H1 (cell line): ENCODE measurements around the gene GP1BB. TPM values are rescaled to one million over a fixed set of nuclear protein-coding genes. Genes with fewer than 3 reads are reported as not detected.

Experiments
- HDAC2 ChIP-seq, 2 experiments: fragments of 300-600 bp in 1 of 2; sonication (generic) in 1 of 2; IDR thresholded peaks; 2 replicates each; pipeline ENCODE4 v1.6.1; 2011 to 2012; ENCODE audit warnings: low read depth in 2 of 2, low read length in 2 of 2, mild to moderate bottlenecking in 2 of 2, moderate library complexity in 2 of 2, borderline replicate concordance in 1 of 2, inconsistent platforms in 1 of 2
- polyA plus RNA-seq, 7 experiments: library from polyadenylated mRNA; depleted of rRNA in 3 of 7; stranded (reverse) in 5 of 7; unstranded in 2 of 7; fragments of >200 nt in 5 of 7; fragments of 200-250 nt in 2 of 7; gene quantifications; 1 replicate in 5 of 7; 2 replicates in 1 of 7; 4 replicates in 1 of 7; pipeline versions ENCODE4 v1.2.1 to v1.2.3, GENCODE V29; 2011 to 2013; ENCODE audit warnings: missing spikeins in 2 of 7, mixed read lengths in 2 of 7
- total RNA-seq: library from RNA; stranded (reverse); fragmentation: NEBNext Ultra II Directional; extraction: Animal tissue kit (Norgen Biotek cat#: 25700); gene quantifications from 2 replicates; pipeline ENCODE4 v1.2.1, GENCODE V29; 2021

Gene GP1BB
- total and polyA plus RNA-seq, 2 of the 8 experiments (the other 6 are each of a cell fraction or from before 2014, with no cell fraction given), result 0.36 TPM; not detected in 1

DNA sequence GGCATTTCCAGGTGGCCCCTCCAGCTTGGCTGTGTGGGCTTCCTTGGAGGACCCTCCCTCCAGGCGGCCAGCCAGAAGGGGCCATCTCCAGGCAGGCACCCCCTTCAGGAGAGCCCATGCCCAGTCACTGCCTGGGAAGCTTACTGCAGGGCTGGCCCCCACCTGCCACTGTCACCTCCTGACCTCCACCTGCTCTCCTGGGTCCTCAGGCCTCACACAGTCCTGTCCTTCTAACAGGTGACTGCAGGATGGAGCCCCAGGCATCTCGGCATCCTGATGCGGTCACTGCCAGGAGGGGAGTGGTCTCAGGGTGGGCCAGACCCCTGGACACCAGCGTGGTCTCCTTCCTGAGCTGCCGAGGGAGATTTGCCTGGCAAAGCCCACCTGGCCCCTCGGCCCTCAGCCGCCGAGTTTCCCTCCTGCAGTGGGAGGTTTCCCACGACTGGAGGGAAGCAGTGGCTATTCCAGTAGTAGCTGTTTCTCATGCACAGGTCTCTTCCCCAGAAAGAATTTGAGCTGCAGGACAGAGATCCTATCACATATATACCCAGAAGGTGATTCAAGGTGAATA is 50.2 kb downstream of the GP1BB start (continued):
- no peak for TF ChIP-seq HDAC2 (IDR thresholded peaks at IDR 0.05; ENCODE audit: borderline replicate concordance in 1 of 2, low read depth in 2 of 2, low read length in 2 of 2)
- TF ChIP-seq, all 59 proteins: peak for 0

Other genes starting within 250 kb of the GP1BB start
- 67.5 and 74.6 TPM in 2 replicates for gene UFD1, start 244.3 kb upstream of the GP1BB start, total RNA-seq
- 84.6 and 116 TPM in 2 replicates for gene UFD1, start 244.3 kb upstream of the GP1BB start, polyA plus RNA-seq (2011; rRNA removed)
- gene CDC45, start 243.6 kb upstream of the GP1BB start, total RNA-seq, result 31.9 and 32.6 TPM in 2 replicates
- 37.7 and 40.0 TPM in 2 replicates for gene CDC45, start 243.6 kb upstream of the GP1BB start, polyA plus RNA-seq (2011; rRNA removed)
- 0.69 and 1.6 TPM in 2 replicates for gene CLDN5, start 199.1 kb upstream of the GP1BB start, total RNA-seq
- gene CLDN5, start 199.1 kb upstream of the GP1BB start, polyA plus RNA-seq (2011; rRNA removed), result 1.2 and 2.5 TPM in 2 replicates
- gene SEPTIN5, start 9.0 kb upstream of the GP1BB start, total RNA-seq, result 7.8 and 8.6 TPM in 2 replicates
- 6.0 and 9.1 TPM in 2 replicates for gene SEPTIN5, start 9.0 kb upstream of the GP1BB start, polyA plus RNA-seq (2011; rRNA removed)
- gene TBX1, start 37.2 kb downstream of the GP1BB start, total RNA-seq, result 0.28 and 0.38 TPM in 2 replicates
- gene TBX1, start 37.2 kb downstream of the GP1BB start, polyA plus RNA-seq (2011; rRNA removed), result not detected in 2 replicates
- gene GNB1L, start 131.3 kb downstream of the GP1BB start, total RNA-seq, result 14.3 and 15.6 TPM in 2 replicates
- 14.0 and 23.2 TPM in 2 replicates for gene GNB1L, start 131.3 kb downstream of the GP1BB start, polyA plus RNA-seq (2011; rRNA removed)
- gene RTL10, start 131.3 kb downstream of the GP1BB start, total RNA-seq, result 16.1 and 18.8 TPM in 2 replicates
- gene RTL10, start 131.3 kb downstream of the GP1BB start, polyA plus RNA-seq (2011; rRNA removed), result 11.5 and 15.5 TPM in 2 replicates
- gene COMT, start 218.2 kb downstream of the GP1BB start, total RNA-seq, result 15.2 and 16.6 TPM in 2 replicates
- 33.7 and 45.0 TPM in 2 replicates for gene COMT, start 218.2 kb downstream of the GP1BB start, polyA plus RNA-seq (2011; rRNA removed)
- gene TXNRD2, start 218.3 kb downstream of the GP1BB start, total RNA-seq, result 14.2 and 14.8 TPM in 2 replicates
- gene TXNRD2, start 218.3 kb downstream of the GP1BB start, polyA plus RNA-seq (2011; rRNA removed), result 21.9 and 25.0 TPM in 2 replicates